Right lobe of liver (tissue), 4 donors: ENCODE data around the gene SNCG.

Source experiments
- POLR2A ChIP-seq: fragments of 450-650 bp; IDR thresholded peaks from one replicate; pipeline ENCODE4 v1.6.1; 2017; ENCODE audit warnings: antibody characterized with exemption, mild to moderate bottlenecking
- TF ChIP-seq, protein P1 (sequence below), 4 donors: fragments of 200-600 bp in 3 of 4; fragments of 450-650 bp in 1 of 4; IDR thresholded peaks; one replicate each; pipeline versions ENCODE4 v1.5.1 to v1.8.0; 2016 to 2022; ENCODE audit warnings: antibody characterized with exemption in 4 of 4, mild to moderate bottlenecking in 2 of 4
- donor health status: DM: no; HTN: no; CAD: no.
- donor health status: DM: no; HTN: no; CAD: no.
- donor health status: DM: no; HTN: yes; CAD: no.

- TF ChIP-seq POLR2A, result no peak
- TF ChIP-seq, protein P1, sequence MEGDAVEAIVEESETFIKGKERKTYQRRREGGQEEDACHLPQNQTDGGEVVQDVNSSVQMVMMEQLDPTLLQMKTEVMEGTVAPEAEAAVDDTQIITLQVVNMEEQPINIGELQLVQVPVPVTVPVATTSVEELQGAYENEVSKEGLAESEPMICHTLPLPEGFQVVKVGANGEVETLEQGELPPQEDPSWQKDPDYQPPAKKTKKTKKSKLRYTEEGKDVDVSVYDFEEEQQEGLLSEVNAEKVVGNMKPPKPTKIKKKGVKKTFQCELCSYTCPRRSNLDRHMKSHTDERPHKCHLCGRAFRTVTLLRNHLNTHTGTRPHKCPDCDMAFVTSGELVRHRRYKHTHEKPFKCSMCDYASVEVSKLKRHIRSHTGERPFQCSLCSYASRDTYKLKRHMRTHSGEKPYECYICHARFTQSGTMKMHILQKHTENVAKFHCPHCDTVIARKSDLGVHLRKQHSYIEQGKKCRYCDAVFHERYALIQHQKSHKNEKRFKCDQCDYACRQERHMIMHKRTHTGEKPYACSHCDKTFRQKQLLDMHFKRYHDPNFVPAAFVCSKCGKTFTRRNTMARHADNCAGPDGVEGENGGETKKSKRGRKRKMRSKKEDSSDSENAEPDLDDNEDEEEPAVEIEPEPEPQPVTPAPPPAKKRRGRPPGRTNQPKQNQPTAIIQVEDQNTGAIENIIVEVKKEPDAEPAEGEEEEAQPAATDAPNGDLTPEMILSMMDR (IDR thresholded peaks at IDR 0.05), result no peak
Measured at GRCh38 chr10:86992456-86992855, 34.1 kb downstream of the SNCG start.
